Islet precursor cell (in vitro differentiated cells): ENCODE measurements around the gene MAP3K1.

Source experiments
- DNase-seq: peaks from one replicate; pipeline ENCODE4 v3.0.0-alpha.2; 2018

MAP3K1 gene

DNA sequence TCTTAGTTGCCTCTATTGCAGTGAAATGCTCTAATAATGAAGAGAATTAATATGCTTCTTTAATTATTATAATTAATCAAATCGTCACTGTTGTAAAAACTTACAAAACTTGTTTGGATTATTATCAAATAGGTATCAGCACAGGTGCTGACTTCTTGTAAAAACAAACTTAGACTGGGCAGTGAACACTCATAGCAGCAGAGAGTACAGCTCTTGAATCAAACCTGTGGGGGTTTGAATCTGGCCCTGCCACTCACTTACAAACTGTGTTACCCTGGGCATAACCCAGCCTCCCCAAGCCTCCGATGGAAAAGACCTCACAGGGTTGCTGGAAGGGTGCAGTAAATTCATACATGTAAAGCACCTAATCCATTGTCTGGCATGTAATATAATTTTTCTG is 35.1 kb downstream of the MAP3K1 start:
- no peak for DNase-seq

GRCh38 chr5:56851258-56851941 is 36.1 kb downstream of the MAP3K1 start:
- DNase-seq: no peak

DNA sequence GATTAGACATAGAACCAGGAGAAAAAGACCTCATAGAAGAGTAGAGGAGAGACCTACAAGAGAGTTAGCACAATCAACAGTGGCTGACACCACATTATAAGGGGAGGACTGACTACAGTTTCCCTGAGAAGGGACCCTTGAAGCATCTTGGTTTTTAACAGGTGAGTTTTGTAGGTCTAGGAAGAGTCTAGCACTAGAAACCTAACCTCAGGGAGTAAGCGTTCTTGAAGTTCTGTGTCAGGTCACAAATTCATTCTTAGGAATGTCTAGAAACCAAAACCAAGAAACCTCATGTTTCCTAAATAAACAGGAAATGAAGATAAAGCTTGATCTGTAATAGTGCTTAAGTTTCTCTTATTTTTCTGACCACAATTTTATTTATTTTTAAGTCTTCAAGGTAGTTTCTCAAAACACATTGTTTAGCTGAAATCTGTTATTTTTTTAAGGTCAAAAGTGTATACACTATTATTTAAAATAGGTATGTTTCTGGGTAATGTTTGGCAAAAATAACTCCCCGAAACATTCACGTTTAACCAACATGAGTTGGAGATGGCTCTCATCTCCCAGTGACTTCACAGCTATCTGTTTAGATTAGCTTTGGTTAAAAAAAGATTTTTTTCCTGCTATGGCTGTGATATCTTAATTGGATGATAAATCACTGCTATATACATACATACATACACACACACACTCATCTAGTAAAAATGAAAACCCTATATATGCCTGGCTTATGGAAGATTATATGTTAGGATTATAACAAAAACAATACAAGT is 37.1 kb downstream of the MAP3K1 start:
- DNase-seq: no peak

GRCh38 chr5:56853698-56854097 is 38.3 kb downstream of the MAP3K1 start:
- DNase-seq: no peak

- no peak for DNase-seq
These were observed 39.6 kb downstream of the MAP3K1 start for GRCh38 chr5:56854920-56855319.

DNA sequence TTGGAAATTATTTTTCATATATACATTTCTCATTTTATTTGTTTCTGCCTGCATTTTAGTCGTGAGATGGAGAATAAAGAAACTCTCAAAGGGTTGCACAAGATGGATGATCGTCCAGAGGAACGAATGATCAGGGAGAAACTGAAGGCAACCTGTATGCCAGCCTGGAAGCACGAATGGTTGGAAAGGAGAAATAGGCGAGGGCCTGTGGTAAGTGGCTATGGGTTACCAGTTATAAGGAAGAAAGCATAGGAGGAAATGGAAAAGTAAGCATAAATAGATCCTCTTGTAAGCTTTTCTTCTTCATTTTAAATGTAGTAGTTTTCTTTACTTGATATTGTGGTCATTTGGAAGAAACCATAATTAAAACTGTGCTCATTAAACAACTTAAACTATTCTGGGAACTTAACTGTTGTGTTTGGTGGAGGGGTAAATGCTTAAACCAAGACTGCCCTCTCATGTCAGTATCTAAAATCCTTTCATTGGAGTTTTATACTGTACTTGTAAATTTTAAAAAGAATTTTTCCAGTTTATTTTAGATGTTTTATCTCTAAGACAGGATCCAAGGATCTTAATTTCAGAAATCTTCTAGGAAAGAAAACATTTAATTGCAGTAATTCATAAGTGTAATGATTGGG is 41.3 kb downstream of the MAP3K1 start:
- no peak for DNase-seq

DNA sequence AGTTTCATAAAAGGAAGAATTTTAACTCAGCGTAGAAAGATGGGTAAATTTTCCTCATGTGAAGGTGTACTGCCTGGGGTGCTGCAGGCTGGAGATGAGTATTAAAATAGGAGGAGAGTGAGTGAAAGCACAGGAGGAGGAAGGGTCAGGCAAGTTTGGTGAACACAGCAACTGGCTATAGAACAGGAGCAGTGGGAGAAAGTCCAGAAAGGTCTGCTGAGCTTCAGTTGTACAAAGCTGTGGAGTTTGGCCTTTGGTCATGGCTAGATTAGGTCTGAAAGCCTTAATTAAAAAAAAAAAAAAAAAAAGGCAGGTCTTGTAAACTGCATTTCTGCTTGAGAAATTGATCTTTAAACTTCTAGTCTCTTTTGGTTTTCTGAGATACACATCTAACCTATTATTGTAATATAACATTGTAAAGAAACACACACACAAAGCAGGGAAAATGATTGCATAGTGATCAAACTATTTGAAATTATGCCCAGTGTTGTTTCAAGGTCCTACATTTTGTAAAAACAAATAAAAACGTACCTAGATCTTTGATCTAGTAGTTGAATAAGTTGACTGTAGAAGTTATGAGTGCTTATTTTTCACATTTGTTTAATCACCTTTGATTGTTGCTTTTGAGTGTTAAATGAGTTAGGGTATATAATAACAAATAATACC is 43.6 kb downstream of the MAP3K1 start:
- no peak for DNase-seq

GRCh38 chr5:56861893-56862485 is 46.6 kb downstream of the MAP3K1 start:
- no peak for DNase-seq

DNA sequence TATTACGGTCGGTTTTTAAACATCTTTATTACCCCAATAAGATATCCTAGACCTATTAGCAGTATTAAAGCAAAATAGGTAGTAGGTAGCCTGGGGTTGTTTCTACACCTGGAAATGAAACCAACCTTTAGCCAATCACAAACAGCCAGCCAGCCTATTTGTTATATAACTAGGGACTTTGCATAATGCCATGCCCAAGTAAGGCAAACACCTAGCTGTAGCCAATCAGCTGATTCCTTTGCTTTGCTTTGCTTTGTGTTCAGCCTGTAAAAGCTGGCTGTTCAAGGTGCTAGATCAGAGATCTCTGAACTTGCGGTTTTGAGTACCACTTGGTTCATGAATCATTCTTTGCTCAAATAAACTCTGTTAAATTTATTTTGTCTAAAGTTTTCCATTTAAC is 47.6 kb downstream of the MAP3K1 start:
- DNase-seq: no peak

DNA sequence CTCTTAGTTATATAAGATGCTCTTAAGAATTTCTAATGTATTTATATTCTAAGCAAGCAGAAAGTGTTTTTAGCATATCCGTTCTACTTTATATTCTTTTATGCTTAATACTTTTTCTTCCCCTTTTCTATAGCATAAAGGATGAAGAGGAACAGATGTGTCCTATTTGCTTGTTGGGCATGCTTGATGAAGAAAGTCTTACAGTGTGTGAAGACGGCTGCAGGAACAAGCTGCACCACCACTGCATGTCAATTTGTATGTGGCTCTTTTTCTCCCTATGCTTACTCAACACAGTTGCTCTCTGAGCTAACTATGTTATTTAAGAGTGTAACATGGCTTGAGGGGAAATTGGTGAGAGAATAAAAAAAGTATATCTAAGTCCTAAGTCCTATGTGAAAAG is 56.4 kb downstream of the MAP3K1 start:
- no peak for DNase-seq

- DNase-seq: no peak
These were observed 57.7 kb downstream of the MAP3K1 start for GRCh38 chr5:56873056-56873455.

DNA sequence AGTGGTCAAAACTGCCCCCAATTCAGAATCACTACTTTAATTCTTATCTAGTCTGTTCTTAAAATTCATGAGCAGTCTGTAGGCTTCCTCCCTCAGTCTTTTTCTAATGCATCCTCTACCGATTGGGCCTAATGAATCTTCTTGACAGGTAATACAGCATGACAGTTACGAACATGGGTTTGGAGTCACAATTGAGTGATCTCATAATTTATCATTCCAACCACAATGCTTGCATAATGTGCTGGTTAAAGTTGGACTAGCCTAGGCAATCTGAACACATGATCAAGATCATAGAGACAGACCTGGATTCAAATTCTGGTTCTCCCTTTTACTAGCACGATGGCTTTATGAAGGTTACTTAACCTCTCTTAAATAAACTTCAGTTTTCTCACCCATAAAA is 61.0 kb downstream of the MAP3K1 start:
- no peak for DNase-seq

DNA sequence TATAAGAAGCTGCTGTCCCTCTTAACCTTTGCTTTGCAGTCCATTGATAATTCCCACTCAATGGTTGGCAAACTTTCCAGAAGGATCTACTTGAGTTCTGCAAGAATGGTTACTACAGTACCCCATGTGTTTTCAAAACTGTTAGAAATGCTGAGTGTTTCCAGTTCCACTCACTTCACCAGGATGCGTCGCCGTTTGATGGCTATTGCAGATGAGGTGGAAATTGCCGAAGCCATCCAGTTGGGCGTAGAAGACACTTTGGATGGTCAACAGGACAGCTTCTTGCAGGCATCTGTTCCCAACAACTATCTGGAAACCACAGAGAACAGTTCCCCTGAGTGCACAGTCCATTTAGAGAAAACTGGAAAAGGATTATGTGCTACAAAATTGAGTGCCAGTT is 66.2 kb downstream of the MAP3K1 start:
- DNase-seq: no peak

GRCh38 chr5:56893251-56893951 is 78.1 kb downstream of the MAP3K1 start:
- no peak for DNase-seq

DNA sequence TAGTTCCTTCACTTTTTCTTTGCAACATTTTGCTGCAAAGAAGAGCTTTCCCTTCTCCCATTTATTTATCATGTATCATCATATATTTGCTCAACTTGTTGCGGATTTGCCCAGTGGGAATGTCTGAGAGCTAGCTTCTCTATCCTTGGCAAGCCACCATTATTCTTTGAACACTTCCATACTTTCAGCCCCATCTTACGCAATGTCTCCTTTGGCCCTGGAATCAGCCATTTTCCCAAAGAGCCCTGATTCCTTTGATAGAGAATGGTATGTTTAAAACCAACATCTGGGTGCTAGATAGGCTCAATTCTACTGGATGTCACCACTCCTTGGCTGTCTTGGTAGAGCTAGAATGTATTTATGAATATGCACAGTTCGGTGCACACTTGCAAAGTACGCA is 81.4 kb downstream of the MAP3K1 start:
- no peak for DNase-seq

DNA sequence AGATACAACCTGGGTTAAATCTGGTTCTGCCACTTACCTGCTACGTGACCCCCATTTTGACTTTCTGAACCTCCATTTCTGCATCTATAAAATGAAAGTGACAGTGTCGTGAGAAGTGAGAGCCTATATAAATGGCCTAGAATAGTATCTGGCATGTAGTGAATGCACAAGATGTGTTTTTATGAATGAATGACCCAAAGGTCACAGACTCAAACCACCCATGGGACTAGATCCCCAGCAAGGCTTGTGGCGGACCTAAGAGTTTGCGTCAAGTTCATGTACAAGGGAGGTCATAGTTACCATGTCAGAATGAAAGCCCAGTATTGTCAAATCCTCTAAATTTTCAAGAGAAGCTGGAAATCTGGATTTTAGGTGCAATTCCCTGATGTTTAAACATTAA is 82.9 kb downstream of the MAP3K1 start:
- no peak for DNase-seq

- DNase-seq: no peak
These were observed 85.0 kb downstream of the MAP3K1 start for GRCh38 chr5:56900395-56900794.

DNA sequence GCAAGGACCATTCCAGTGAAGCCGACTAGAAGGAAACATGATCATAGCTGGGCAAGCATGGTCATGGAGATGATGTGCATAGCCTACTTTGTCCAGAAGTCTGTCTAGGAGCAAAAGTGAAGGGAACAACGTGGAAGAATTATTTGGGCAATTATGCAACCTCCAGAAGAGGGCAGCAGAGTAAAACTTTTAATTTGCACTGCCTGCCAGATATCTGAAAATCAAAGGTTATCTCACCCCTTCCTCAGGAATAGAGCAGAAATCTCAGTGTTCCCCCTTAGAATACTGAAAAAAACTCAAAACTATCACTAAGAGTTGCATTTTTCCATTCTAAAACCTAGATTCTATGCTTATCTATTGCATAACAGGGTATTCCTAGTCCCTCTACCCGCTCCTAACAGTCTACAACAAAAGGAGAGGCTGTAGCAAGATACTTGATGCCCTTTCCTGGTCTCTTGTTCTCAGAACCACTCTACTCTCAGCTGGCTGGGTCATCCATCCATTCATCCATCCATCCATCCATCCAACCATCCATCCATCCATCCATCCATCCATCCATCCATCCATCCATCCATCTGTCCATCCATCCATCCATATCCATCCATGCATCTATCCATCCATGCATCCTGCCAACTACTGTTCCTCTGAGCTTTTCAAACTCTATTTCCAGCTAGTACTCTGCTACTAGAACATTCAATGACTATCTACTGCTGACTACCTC is 85.7 kb downstream of the MAP3K1 start:
- DNase-seq: peak; percentile 53

DNA sequence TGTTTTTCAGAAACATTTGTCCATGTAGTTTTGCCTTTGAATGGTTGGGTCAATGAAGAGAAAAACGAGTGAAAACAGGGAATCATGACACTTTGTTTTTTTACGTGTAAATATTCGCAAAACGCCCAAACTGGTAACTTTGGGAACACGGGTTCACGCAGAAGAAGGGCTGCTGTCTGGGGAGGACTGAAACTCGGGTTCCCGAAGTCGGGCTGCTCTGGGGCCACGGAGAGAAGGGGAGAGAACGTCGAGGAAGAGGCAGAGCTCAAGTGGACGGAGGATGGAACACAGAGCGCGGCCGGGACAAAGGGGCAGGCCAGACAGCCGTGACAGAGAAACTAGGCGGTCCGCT is 93.6 kb downstream of the MAP3K1 start:
- DNase-seq: no peak

DNA sequence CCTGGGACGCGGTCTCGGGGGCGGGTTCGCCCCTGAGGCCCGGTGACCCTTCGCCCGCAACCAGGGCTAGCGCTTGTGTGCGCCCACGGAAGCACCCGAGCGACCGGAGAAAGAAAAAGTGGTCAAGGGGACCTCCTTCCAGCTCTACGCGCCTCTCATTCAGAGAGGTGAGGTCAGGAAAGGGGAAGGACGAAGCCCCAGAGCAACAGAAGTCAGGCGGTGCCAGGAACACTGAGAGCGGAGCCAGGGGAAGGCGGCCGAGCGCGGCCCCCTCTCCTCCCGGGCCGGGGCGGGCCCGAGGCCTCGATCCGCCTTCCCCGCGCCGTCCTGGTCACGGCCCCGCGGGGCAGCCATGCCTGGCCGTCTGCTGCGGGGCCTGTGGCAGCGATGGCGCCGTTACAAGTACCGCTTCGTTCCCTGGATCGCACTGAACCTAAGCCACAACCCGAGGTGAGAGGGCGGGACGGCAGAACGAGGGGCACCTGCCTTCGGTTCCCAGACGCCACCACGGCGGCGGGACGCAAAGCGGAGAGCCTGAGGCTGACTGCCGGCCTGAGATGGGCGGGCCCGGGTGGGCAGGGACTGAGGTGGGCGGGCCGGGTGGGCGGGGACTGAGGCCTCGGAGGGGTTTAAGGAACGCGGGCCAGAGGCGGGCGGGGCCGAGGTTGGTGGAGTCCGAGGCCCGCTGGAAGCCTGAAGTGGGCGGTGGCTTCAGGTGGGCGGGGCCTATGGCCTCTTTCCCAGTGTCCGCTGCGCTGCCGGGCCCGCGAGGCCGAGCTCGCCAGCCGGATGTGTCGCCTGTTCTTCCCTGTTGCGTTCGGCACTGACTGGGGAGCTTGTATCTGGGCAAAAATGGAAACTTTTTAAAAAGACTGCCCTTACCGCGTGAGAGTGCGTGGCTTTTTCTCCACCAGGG is 94.2 kb downstream of the MAP3K1 start, which contains the start of gene SETD9:
Gene SETD9 (plus strand): TSS at position 303 of the 916 bp plus-strand sequence. CDS start 50 bp downstream, at position 353.
- peak; percentile 99 for DNase-seq
